ENCODE results near the gene AIM2.

AIM2 gene

DNA sequence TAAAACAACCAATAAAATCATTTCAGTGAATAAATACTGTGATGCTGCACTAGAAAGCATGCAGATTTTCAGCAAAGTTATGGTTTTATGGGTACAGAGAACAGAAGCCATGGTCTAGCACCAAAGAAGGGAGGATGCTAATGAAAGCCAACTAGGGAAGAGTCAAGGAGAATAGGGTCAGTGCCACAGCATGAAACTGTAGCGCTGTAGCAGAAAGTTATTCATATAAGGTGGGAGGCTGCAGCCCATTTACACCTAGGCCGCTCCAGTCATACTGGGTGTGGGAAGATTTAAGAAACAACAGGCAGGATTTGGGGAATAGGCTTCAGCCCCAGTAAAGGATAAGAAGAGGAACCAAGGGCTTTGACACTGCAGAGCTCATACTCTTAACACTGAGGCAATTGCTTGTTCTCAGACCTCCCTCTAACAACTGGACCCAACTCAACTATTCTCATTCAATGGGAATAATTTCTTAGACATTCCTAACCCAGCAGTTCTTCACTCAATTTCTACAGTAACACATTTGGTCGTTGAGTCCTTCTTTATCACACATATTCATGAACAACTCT, 62.5 kb downstream of the AIM2 start:
- ATAC-seq, result no peak

DNA sequence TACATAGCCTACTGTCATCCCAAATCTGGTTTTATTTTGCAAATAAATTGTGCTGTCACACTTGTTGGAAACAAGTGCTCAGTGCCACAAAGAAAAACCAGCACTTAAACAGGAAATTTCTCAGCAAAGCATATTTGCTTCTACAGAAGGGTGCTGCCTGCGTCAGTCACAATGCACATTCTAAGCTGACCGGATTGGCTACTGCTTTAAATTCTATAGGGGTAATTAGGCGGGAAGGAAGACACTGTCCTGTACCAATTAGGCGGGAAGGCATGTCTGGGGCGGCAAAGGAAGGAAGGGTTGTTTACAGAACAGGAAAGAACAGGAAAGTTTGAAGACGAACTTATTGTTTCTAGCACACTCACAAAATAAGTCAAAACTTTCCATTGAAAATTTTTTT, 64.1 kb downstream of the AIM2 start:
- ATAC-seq, result peak; percentile 28 to 37

Measured in activated CD4-positive, CD25-positive, alpha-beta regulatory T cell treated with anti-CD3 and anti-CD28 coated beads, Interleukin-2, amount 50 U/mL, for 24 hours (primary cell).